ENCODE results near the gene RELN. TPM values are rescaled to one million over a fixed set of nuclear protein-coding genes. Genes with fewer than 3 reads are reported as not detected.
A peak's percentile ranks its signal among the peaks of the same experiment; 100 is the strongest.

Gene RELN
- total RNA-seq, 1 experiment from 2014 or later: 0.20 TPM

DNA sequence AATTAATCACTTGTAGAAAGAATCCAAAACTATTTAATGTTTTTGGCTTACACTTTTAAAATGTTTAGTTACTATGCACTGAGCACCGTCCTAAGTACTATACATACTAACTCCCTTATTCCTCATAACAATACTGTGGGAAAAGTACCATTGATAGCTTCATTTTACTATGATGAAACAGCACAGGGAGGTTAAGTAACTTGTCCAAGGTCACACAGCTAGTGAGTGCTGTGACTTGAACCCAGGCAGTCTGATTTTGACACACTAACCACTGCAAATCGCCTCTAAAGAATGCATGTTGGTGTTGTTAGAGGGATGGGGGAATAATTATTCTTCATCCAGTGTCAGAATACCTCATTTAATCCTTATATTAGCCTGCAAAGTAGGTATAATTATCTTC is 1.9 kb upstream of the RELN start:
- TF ChIP-seq CBFB (CRISPR knock-in tag; IDR thresholded peaks at IDR 0.05; ENCODE audit: low read depth) (no peak), FOXJ3 (CRISPR knock-in tag; IDR thresholded peaks at IDR 0.05; ENCODE audit: borderline replicate concordance) (no peak), FOXK1 (CRISPR knock-in tag; IDR thresholded peaks at IDR 0.05) (no peak), TCF7 (CRISPR knock-in tag; IDR thresholded peaks at IDR 0.05; ENCODE audit: low read depth) (no peak), GABPB1 (CRISPR knock-in tag; IDR thresholded peaks at IDR 0.05) (peak; percentile 76)
- TF ChIP-seq, protein P1, sequence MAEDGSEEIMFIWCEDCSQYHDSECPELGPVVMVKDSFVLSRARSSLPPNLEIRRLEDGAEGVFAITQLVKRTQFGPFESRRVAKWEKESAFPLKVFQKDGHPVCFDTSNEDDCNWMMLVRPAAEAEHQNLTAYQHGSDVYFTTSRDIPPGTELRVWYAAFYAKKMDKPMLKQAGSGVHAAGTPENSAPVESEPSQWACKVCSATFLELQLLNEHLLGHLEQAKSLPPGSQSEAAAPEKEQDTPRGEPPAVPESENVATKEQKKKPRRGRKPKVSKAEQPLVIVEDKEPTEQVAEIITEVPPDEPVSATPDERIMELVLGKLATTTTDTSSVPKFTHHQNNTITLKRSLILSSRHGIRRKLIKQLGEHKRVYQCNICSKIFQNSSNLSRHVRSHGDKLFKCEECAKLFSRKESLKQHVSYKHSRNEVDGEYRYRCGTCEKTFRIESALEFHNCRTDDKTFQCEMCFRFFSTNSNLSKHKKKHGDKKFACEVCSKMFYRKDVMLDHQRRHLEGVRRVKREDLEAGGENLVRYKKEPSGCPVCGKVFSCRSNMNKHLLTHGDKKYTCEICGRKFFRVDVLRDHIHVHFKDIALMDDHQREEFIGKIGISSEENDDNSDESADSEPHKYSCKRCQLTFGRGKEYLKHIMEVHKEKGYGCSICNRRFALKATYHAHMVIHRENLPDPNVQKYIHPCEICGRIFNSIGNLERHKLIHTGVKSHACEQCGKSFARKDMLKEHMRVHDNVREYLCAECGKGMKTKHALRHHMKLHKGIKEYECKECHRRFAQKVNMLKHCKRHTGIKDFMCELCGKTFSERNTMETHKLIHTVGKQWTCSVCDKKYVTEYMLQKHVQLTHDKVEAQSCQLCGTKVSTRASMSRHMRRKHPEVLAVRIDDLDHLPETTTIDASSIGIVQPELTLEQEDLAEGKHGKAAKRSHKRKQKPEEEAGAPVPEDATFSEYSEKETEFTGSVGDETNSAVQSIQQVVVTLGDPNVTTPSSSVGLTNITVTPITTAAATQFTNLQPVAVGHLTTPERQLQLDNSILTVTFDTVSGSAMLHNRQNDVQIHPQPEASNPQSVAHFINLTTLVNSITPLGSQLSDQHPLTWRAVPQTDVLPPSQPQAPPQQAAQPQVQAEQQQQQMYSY (CRISPR knock-in tag; IDR thresholded peaks at IDR 0.05): no peak
- TF ChIP-seq, protein P2, sequence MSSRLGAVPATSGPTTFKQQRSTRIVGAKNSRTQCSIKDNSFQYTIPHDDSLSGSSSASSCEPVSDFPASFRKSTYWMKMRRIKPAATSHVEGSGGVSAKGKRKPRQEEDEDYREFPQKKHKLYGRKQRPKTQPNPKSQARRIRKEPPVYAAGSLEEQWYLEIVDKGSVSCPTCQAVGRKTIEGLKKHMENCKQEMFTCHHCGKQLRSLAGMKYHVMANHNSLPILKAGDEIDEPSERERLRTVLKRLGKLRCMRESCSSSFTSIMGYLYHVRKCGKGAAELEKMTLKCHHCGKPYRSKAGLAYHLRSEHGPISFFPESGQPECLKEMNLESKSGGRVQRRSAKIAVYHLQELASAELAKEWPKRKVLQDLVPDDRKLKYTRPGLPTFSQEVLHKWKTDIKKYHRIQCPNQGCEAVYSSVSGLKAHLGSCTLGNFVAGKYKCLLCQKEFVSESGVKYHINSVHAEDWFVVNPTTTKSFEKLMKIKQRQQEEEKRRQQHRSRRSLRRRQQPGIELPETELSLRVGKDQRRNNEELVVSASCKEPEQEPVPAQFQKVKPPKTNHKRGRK (CRISPR knock-in tag; IDR thresholded peaks at IDR 0.05; ENCODE audit: borderline replicate concordance): no peak
- ChIA-PET CTCF (interaction anchor here (0.6 kb wide), 1 partner anchor 595 kb away, joined by 3 read pairs; no protein-coding TSS in a partner anchor), POLR2A (no interaction called here)
- H3K27me3 Mint-ChIP-seq (ENCODE audit: low read depth): peaks cover 61% of the 10 kb centered on the region
- DNase-seq (ENCODE audit: low spot score) (no peak), ATAC-seq (no peak)
- H3K27ac Mint-ChIP-seq: no peak overlapping the region
- no peaks in the 10 kb centered on the region for H3K36me3 Mint-ChIP-seq
- H3K4me1 Mint-ChIP-seq: peaks cover 9% of the 10 kb centered on the region
- no peak overlapping the region for H3K4me3 Mint-ChIP-seq
- H3K9me3 Mint-ChIP-seq: no peaks in the 10 kb centered on the region

- H3K9me3 Mint-ChIP-seq: no peaks in the 10 kb centered on the region
- H3K4me3 Mint-ChIP-seq: no peak overlapping the region
- H3K4me1 Mint-ChIP-seq: peaks cover 9% of the 10 kb centered on the region
- POLR2A ChIA-PET: no interaction called here
- H3K27ac Mint-ChIP-seq: no peak overlapping the region
- DNase-seq (ENCODE audit: low spot score): no peak
- H3K27me3 Mint-ChIP-seq (ENCODE audit: low read depth): peaks cover 64% of the 10 kb centered on the region
- TF ChIP-seq FOXK1 (CRISPR knock-in tag; IDR thresholded peaks at IDR 0.05) (no peak), KAT7 (CRISPR knock-in tag; IDR thresholded peaks at IDR 0.05; ENCODE audit: borderline replicate concordance) (no peak), AR (CRISPR knock-in tag; IDR thresholded peaks at IDR 0.05) (no peak), FOXP1 (CRISPR knock-in tag; IDR thresholded peaks at IDR 0.05; ENCODE audit: borderline replicate concordance) (no peak), CBFB (CRISPR knock-in tag; IDR thresholded peaks at IDR 0.05; ENCODE audit: low read depth) (no peak), ZNF232 (CRISPR knock-in tag; IDR thresholded peaks at IDR 0.05) (no peak), GABPB1 (CRISPR knock-in tag; IDR thresholded peaks at IDR 0.05) (no peak), ARID4B (CRISPR knock-in tag; IDR thresholded peaks at IDR 0.05; ENCODE audit: borderline replicate concordance) (no peak)
- TF ChIP-seq, protein P3, sequence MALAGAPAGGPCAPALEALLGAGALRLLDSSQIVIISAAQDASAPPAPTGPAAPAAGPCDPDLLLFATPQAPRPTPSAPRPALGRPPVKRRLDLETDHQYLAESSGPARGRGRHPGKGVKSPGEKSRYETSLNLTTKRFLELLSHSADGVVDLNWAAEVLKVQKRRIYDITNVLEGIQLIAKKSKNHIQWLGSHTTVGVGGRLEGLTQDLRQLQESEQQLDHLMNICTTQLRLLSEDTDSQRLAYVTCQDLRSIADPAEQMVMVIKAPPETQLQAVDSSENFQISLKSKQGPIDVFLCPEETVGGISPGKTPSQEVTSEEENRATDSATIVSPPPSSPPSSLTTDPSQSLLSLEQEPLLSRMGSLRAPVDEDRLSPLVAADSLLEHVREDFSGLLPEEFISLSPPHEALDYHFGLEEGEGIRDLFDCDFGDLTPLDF (CRISPR knock-in tag; IDR thresholded peaks at IDR 0.05): no peak
- no peak for ATAC-seq
- no peaks in the 10 kb centered on the region for H3K36me3 Mint-ChIP-seq
- CTCF ChIA-PET: interaction anchor here (0.6 kb wide), 1 partner anchor 595 kb away, joined by 3 read pairs; no protein-coding TSS in a partner anchor
Observed at GRCh38 chr7:103990991-103991390, 1.5 kb upstream of the RELN start.
